RWPE2 (cell line): ENCODE results near the gene HCRTR1.
A peak's percentile ranks its signal among the peaks of the same experiment; 100 is the strongest.

ENCODE experiments used
- ATAC-seq: fragments of 200-7000 bp; cut with Tn5 transposase; 3 replicates; pipeline ENCODE4 v1.9.1; 2021; ENCODE audit warnings: low read depth
- DNase-seq: peaks from one replicate; pipeline ENCODE4 v3.0.0-alpha.2; 2020; ENCODE audit warnings: low spot score
- H3K27ac ChIP-seq: fragments of 450-650 bp; 2 replicates; pipeline ENCODE4 v1.5.1; 2017; ENCODE audit warnings: mild to moderate bottlenecking; ENCODE audit not compliant: poor library complexity, severe bottlenecking
- H3K27me3 ChIP-seq: fragments of 250-450 bp; sonication (Bioruptor Pico); 2 replicates; pipeline ENCODE4 v1.5.1; 2021; ENCODE audit warnings: mild to moderate bottlenecking, moderate library complexity; ENCODE audit not compliant: insufficient read depth, poor library complexity, severe bottlenecking
- H3K36me3 ChIP-seq: fragments of 250-450 bp; sonication (Bioruptor Pico); 2 replicates; pipeline ENCODE4 v1.5.1; 2020; ENCODE audit warnings: low read depth, mild to moderate bottlenecking, moderate library complexity
- H3K4me1 ChIP-seq: fragments of 250-450 bp; sonication (Bioruptor Pico); 2 replicates; pipeline ENCODE4 v1.5.1; 2021; ENCODE audit warnings: mild to moderate bottlenecking, moderate library complexity; ENCODE audit not compliant: insufficient read depth, poor library complexity, severe bottlenecking
- H3K4me3 ChIP-seq: fragments of 250-450 bp; sonication (Bioruptor Pico); 2 replicates; pipeline ENCODE4 v1.5.1; 2021; ENCODE audit warnings: mild to moderate bottlenecking, moderate library complexity; ENCODE audit not compliant: severe bottlenecking
- H3K9me3 ChIP-seq: fragments of 250-450 bp; sonication (Bioruptor Pico); 2 replicates; pipeline ENCODE4 v1.5.1; 2021; ENCODE audit warnings: mild to moderate bottlenecking, moderate library complexity; ENCODE audit not compliant: severe bottlenecking
- CTCF ChIP-seq: fragments of 450-650 bp; IDR thresholded peaks from one replicate; pipeline ENCODE4 v1.5.1; 2017; ENCODE audit warnings: mild to moderate bottlenecking, moderate library complexity; ENCODE audit not compliant: poor library complexity, severe bottlenecking

The HCRTR1 gene

GRCh38 chr1:31570228-31570627, 47.3 kb upstream of the HCRTR1 start:
- Histone ChIP-seq H3K27ac (no peak overlapping the region), H3K4me1 (peaks cover 40% of the 10 kb centered on the region), H3K36me3 (no peaks in the 10 kb centered on the region), H3K9me3 (no peaks in the 10 kb centered on the region), H3K27me3 (no peaks in the 10 kb centered on the region), H3K4me3 (no peak overlapping the region)
- no peak for DNase-seq
- no peak for TF ChIP-seq CTCF
- ATAC-seq = no peak

GRCh38 chr1:31570906-31571305, 46.6 kb upstream of the HCRTR1 start:
- DNase-seq (no peak), ATAC-seq (no peak)
- peaks cover 46% of the 10 kb centered on the region for H3K4me1 ChIP-seq
- H3K9me3 ChIP-seq = no peaks in the 10 kb centered on the region
- no peak overlapping the region for H3K4me3 ChIP-seq
- no peak for TF ChIP-seq CTCF
- no peaks in the 10 kb centered on the region for H3K36me3 ChIP-seq
- H3K27ac ChIP-seq = peak overlapping the region; percentile 2
- no peaks in the 10 kb centered on the region for H3K27me3 ChIP-seq

- Histone ChIP-seq H3K9me3 (no peaks in the 10 kb centered on the region), H3K27me3 (no peaks in the 10 kb centered on the region), H3K36me3 (no peaks in the 10 kb centered on the region), H3K4me3 (no peak overlapping the region), H3K4me1 (peaks cover 46% of the 10 kb centered on the region), H3K27ac (peak overlapping the region; percentile 97)
- DNase-seq (no peak), ATAC-seq (no peak)
- TF ChIP-seq CTCF = no peak
Observed at GRCh38 chr1:31571340-31572295, 45.9 kb upstream of the HCRTR1 start.

GRCh38 chr1:31572323-31573104, 45.0 kb upstream of the HCRTR1 start:
- no peaks in the 10 kb centered on the region for H3K27me3 ChIP-seq
- no peak for TF ChIP-seq CTCF
- H3K27ac ChIP-seq = peak overlapping the region; percentile 97
- ATAC-seq (peak; percentile 3; the same call in 1 of the 3 replicates), DNase-seq (no peak)
- H3K4me3 ChIP-seq = no peak overlapping the region
- H3K9me3 ChIP-seq = no peaks in the 10 kb centered on the region
- H3K4me1 ChIP-seq = peaks cover 46% of the 10 kb centered on the region
- peaks cover 2% of the 10 kb centered on the region for H3K36me3 ChIP-seq
